GM04503 (cell line): ENCODE data around the gene LIME1.
A peak's percentile ranks its signal among the peaks of the same experiment; 100 is the strongest.

Experiments
- DNase-seq: peaks from one replicate; pipeline ENCODE4 v3.0.0-alpha.2; 2012; ENCODE audit warnings: low read depth

Gene LIME1

DNA sequence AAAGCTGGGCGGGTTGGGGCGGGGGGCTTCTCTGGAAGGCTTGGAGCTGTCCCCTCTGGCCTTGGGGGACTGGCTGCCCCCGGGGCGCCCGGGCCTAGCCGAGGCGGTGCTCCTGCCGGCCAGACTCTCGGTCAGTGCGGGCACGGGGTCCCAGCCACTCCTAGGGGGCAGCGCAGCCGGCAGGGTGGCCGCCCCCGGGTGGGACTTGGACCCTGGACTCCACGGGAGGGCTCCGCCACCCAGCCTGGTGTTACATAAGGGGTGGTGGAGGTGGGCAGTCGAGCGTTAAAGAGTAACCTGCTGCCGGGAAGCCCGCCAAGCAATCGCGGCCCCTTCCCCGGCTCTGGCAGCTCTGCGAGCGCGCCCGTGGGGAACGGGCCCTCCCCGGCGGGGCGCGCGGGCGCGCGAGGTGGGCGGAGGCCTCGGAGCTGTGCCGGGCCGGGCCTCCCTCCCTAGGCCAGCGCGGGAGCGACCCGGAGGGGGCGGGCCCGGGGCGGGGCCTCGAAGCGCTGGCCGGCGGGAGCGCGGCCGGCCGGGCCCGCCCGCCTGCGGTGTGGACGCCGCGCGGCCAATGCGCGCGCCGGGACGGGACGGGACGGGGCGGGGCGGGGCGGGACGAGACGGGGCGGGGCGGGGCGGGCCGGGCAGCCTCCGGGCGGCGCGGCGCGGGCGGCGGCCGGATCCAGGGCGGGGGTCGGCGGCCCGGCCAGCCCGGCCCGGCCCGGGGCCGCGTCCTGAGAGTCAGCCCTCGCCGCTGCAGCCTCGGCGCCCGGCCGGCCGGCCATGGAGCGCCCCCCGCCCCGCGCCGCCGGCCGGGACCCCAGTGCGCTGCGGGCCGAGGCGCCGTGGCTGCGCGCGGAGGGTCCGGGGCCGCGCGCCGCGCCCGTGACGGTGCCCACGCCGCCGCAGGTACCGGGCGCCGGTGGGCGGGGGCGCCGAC lies 2.9 kb downstream of the LIME1 start, which contains the start of gene SLC2A4RG:
Gene SLC2A4RG (plus strand): TSS at position 647 of the 940 bp plus-strand sequence. CDS start 137 bp downstream, at position 784.
- DNase-seq = peak; percentile 12

DNA sequence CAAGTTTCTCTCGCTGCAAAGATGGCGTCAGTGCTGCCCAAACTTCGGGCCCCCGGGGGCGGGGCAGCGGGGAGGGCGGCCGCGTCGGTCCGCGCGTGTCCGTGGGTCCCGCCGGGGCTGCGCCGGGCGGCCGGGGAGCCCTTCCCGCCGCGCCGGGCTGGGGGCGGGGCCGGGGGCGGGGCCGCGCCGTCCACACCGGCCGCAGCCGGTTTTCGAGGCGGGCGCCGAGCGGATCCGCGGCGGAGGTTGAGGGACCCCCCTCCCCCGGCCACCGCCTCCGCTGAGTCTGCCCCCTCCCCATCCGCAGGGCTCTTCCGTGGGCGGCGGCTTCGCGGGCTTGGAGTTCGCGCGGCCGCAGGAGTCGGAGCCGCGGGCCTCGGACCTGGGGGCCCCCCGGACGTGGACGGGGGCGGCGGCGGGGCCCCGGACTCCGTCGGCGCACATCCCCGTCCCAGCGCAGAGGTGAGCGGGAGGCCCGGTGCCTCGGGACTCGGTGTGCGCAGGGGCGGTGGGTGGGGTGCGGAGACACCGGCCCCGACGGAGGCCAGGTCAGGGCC lies 3.7 kb downstream of the LIME1 start:
- DNase-seq = no peak

DNA sequence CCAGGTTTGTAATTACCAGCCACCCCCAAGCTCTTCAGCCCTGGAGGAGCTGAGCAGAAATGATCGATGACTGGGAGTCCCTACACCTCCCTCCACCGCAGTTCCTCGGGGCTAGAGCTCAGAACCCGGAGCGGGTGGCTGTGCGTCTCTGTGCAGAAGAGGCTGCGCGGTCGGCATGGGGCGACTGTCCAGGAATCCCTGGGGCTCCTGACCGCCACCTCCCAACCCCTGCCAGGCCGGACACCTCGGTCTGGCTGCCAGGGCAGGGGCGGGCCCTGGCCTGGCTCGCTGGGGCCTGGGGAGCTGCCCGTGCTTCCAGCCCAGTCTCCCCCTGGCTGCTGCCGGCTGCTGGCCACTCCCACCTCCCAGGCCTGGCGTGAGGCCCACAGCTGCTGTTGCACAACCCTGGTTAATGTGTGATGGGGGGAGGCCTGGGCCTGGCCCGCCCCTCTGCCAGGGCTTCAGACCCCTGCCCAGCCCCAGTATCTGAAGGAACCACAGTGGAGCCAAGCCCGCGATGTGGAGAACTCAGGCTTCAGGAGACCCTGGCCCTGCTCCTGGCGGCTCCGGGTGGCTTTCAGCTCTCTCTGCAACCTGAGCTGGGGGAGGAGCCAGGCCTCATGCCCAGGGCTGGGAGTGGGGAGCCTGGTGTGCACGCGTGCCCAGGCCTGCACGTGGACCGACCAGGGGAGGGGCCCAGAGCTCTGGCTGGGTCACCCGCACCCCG lies 4.3 kb downstream of the LIME1 start:
- peak; percentile 68 for DNase-seq

DNA sequence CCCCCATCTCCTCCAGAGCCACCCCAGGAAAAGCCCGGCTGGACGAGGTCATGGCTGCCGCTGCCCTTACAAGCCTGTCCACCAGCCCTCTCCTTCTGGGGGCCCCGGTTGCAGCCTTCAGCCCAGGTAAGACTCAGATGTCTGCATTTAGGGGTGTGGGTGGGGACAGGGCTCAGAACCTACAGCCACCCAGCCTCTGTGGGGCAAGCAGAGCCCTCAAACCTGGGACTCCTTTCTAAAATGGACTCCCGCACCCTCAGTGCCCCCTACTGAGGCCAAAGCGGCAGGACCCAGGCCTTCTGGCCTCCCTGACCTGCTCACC lies 4.9 kb downstream of the LIME1 start:
- DNase-seq = no peak

DNA sequence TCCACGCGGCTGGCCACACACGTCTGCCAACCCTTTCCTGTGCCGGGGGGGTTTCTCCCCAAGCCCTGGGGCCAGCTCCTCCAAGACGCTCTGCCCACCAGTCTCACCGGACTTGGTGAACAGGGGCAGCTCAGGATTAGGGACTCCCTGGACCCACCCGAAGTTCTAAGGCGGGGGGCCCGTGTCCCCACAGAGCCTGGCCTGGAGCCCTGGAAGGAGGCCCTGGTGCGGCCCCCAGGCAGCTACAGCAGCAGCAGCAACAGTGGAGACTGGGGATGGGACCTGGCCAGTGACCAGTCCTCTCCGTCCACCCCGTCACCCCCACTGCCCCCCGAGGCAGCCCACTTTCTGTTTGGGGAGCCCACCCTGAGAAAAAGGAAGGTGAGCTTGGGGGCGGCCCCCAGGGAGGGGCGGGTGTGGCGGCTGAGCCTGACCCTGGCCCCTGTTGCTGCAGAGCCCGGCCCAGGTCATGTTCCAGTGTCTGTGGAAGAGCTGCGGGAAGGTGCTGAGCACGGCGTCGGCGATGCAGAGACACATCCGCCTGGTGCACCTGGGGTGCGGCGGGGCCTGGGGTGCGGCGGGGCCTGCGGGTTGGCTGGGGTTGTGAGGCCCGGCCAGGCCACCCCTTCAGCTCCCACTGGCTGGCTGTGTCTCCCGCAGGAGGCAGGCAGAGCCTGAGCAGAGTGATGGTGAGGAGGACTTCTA lies 5.4 kb downstream of the LIME1 start:
- no peak for DNase-seq

DNA sequence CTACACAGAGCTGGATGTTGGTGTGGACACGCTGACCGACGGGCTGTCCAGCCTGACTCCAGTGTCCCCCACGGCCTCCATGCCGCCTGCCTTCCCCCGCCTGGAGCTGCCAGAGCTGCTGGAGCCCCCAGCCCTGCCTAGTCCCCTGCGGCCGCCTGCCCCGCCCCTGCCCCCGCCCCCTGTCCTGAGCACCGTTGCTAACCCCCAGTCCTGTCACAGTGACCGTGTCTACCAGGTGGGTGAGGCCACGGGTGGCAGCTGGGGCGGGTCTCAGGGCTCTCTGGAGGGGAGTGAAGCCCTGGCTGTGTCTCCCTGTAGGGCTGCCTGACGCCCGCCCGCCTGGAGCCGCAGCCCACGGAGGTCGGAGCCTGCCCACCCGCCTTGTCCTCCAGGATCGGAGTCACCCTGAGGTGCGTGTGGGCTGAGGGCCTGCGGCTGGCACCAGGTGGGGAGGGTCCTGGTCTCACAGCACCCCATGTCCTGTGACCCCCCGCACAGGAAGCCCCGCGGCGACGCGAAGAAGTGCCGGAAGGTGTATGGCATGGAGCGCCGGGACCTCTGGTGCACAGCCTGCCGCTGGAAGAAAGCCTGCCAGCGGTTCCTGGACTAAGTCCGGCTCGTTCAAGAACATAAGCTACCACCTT lies 6.0 kb downstream of the LIME1 start:
- DNase-seq = no peak

DNA sequence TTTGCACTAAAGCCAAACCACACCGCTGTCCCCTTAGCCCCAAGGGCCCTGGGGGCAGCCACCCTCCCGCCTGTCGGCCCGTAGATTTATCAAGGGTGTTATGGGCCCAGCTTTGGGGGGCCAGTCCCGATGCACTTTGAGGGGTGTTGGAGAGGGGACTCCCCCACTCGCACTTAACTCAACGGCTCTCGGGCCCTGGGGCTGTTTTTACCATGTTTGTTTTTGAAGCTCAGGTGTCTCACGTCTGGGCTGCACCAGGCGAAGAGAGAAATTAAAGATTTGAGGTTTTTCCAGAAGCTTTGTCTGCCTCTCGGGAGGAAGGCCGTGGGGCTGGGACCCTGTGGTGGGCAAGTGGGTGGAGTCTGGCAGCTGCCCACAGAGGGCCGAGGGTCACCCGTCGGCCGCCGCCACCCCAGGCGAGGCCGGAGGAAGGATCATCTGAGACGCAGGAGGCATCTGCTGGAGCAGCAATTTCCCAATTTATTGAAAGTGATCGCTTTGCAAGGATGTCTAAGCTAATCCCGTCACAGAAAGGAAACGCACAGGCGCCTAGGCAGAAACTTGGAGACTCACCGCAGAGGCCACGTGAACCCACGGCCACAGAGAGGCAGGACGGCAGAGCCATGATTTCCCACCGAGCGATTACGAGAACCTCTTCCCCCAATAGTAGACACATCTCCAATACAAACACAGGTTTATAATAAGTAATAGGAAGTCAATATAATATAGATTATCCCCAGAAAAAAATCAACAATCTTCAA lies 6.9 kb downstream of the LIME1 start:
- no peak for DNase-seq

DNA sequence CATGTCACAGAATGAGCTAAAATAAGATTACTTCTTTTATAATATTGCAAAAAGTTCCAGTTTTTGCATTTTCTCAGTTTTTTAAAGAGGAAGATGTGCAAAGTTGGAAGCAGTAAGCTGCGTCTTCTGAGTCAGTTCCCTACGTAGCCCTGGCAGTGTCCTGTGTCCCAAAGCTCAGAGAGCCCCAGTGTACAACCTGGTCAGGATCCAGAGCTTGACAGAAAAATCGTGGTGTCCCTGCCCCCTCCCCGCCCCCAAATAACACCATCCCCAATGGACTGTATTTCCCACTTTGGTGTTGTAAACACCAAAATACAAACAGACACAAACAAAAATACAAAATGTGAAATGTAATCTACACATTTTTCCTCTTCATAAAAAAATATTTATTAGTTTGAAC lies 7.7 kb downstream of the LIME1 start:
- DNase-seq = no peak

DNA sequence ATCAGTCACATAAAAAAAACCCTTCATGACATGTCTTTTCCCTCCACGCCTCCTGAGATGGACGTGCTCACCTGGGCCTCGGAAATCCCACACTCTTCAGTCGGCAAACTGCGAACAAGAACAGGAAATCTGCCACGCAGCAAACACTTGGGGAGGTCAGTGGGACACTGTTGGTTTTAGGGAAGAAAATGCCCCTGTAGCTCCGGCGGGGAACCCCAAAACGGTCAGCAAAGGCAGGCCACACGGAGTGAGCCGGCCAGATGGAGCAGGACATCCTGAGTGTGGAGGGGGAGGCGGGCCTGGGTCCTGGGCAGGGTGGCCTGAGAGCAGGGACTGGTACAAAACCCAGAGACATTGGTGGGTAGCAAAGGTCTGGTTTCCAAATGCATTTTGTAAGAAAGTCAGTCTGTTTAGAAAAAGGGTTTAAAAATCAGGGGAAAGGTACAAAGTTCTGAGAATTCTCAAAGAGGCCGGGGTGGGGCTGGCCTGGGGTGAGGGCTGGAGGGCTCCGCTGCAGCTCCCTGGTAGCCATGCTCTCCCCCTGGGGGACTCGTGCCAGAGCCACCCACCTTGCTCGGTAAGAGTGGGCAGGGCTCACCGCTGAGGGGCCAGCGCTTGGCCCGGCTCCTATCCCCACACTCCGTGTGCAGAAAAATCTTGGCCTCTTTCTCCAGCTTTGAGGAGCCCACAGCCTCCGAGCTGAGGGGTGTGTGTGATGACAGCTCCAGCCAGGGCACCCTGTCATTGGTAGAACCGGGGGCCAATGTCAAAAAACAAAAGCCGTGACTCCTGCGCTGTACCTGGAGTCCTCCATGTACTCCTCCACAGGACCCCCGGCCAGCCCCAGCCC lies 8.3 kb downstream of the LIME1 start:
- DNase-seq = no peak

DNA sequence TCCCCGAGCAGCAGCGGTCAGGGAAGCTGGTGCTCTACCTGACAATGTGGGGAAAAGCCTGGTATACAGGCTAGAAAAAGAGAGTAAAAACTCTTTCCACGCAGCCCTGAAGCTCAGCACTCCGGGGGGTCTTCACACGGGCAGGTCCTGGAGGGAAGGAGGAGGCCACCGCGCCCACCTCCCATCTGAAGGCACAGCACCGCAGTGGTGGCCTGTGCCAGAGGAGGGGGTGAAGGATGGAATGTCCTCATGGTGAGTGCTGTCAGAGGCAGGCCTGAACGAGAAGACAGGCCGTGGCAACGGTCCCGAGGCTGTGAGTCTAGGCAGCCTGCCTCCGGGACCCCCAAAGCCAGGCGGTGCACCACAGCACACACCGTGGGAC lies 9.0 kb downstream of the LIME1 start:
- DNase-seq = no peak

DNA sequence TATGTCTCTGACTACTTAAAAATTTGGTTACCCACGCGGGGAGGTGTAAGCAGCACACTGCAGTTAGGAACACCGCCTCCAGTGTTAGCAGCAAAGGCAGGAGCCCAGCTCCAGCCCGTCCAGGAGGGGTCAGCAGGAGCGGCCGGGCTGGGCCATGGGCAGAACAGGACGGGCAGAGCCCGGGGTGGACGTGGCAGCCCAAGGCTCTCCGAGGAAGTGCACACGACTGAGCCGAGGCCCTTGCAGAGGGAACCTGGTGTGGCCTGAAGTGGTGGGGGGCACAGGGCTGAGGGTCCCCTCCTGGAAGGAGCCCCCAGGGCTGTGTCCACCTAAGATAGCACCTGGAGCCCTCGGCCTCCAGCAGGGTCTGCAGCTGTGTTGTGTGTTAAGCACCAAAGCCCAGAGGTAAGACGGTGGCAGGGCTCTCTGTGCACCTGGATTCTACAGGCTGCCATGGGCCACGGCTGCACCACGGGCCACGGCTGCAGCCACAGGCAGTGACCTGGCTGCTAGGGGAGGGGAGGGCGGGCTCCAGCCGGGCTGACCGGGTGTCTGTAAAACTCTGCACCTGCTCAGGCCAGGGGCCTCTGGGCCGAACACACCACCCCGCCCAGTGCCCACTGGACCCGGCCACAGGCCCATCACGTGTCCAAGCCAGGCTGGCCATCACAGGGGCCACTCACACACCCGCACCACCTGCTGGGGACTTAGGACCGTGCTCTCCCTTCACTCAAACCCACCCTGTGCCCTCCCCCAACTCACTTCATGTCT lies 9.7 kb downstream of the LIME1 start:
- DNase-seq = no peak

DNA sequence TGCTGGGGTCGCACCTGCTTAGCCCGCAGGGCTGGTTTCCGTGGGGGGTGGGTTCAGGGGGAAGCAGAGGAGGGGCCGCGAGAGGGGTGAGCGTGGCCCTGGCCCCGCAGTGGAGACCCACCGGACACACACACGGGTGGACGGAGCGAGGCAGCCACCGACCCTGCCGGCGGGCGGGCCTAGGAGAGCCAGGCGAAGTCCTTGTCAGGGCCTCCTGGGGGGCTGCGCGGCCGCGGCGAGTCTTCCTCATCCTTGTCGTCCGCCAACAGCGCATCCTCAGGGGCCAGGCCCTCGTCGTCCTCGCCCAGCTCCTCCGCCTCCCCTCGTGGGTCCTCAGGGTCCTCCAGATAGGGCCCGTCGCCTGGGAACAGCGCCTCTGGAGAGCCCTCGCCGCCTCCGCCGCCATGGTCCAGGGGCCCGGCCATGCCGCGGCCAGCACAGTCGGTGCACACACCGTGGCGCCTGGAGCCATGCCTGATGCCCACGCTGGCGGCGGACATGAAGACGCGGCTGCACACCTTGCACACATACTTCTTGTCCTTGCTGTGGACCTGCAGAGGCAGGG lies 10.4 kb downstream of the LIME1 start:
- DNase-seq = no peak

DNA sequence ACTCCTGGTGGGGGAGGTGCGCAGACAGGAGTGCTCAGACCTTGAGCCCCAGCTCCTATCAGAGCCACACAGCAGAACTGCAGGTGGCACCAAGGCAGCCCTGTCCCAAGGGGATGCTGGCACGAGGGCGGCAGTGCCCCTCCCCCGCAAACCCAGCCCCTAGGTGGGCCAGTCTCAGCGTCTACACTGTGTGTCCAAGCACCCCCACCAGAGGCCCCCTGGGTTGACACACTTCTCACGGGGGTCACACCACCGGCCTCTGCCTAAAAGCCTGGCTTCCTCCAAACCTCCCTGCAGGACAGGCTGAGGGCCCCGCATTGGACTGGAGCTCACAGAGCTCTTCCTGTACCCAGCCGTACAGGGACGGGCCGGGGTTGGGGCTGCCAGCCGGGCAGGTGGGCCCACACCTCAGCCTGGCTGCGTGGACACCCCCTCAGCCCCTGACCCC lies 11.2 kb downstream of the LIME1 start:
- DNase-seq = no peak

DNA sequence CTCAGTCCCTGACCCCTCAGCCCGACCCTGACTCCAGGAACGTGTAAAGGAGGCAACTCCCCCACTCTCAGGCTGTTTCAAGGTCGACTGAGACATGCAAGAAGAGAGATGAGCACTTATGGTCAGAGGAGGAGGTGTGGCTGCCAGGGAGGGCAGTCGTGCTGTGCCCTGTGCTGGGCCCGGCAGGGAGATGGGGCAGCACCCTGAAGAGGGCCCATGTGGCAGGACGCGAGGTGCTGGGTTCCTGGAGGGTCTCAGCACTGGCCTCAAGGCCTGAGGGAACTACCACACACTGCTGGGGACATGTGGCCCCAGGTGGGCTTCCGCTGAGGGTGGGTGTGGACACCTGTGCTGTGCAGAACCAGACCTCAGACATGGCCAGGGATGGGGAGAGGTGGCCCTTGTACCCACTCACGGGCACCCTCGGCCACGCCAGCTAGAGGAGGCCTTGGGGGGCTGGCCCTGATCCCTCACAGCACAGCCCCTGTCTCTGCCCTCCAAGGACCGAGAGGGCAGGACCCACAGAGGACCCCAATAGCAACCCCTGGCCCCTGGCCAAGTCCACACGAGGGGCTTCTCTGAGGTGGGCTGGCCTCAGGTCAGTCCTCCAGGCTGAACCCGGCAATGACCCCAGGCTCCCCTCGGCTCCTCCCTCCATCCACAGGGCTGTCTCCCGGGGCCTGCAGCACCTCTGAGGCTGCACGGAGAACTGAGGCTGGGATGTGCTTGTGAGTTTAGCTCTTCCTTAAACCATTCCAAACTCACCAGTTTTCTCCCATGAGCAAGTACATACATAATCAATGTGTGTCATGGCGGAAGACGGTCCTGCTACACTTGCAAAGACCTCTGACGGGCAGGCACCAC lies 11.8 kb downstream of the LIME1 start:
- no peak for DNase-seq

DNA sequence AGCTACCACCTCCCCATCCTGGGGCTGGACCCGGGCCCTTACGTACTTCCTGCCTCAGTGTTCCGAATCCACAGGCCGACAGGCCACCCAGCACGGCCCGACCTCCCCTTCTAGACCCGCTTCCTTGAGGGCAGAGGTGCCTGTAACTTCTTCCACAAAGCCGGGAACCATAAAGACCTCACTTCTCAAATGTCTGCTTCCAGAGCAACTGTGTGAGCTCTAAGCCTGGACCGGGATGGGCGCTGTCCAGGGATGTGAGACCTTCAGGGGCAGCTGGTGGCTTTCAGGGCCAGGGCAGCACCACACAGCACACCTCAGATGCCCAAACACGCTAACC lies 12.4 kb downstream of the LIME1 start:
- DNase-seq = no peak

DNA sequence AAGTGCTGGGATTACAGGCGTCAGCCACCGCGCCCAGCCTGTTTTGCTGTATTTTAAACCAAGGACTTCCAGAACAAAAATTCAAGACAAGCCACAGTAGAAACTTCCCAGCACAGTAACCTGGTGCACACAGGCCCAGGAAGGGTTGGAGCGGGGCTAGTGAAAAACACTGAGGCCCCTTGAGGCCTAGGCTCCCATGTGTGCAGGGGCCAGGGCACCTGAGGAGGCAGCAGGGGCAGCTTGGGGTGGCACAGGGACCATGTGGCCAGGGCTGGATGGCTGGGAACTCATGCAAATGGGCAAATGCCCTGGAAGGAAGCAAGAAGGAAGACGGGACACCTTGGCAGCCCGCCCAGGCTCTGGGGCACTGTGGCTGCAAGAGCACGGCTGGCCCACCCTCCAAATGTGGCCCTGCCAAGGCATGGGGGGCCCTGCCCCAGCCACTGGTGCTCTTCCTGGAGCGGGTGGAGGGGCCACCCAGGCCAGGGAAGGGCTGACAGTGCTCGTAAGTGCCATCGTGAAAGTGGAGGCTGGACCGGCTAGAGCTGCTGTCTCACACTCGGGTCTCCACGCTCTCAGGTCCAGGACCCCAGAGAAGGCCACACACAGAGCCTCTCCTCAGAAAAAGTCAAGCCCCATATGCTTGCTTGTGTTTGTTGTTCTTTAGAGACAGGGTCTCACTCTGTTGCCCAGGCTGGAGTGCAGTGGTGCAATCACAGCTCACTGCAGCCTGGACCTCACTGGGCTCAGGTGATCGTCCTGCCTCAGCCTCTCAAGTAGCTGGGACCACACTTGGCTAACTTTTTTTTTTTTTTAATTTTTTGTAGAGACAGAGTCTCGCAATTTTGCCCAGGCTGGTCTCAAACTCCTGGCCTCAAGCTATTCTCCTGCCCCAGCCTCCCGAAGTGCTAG lies 13.4 kb downstream of the LIME1 start:
- DNase-seq = no peak
